H9 (cell line): Measurements from ENCODE around the gene ULK4. TPM values are rescaled to one million over a fixed set of nuclear protein-coding genes. Genes with fewer than 3 reads are reported as not detected.

Experiments
- DNase-seq: peaks from one replicate; pipeline ENCODE4 v3.0.0-alpha.2; 2017
- H2AFZ ChIP-seq: one replicate; pipeline ENCODE4 v1.6.1; 2013; ENCODE audit warnings: mild to moderate bottlenecking, low read length, control low read depth, moderate library complexity
- H2AK5ac ChIP-seq: 2 replicates; pipeline ENCODE4 v1.6.1; 2013; ENCODE audit warnings: low read length, control low read depth, mixed read lengths; ENCODE audit not compliant: insufficient read length
- H2BK120ac ChIP-seq: one replicate; pipeline ENCODE4 v1.6.1; 2013; ENCODE audit warnings: low read depth, mild to moderate bottlenecking, low read length, control low read depth, inconsistent platforms; ENCODE audit not compliant: poor library complexity, severe bottlenecking
- H2BK12ac ChIP-seq: 2 replicates; pipeline ENCODE4 v1.6.1; 2013; ENCODE audit warnings: low read length, control low read depth, mixed read lengths, low read depth; ENCODE audit not compliant: insufficient read length
- H2BK15ac ChIP-seq: 2 replicates; pipeline ENCODE4 v1.6.1; 2013; ENCODE audit warnings: low read depth, low read length, control low read depth
- H2BK20ac ChIP-seq: one replicate; pipeline ENCODE4 v1.6.1; 2013; ENCODE audit warnings: low read depth, mild to moderate bottlenecking, low read length, control low read depth, inconsistent platforms; ENCODE audit not compliant: poor library complexity, severe bottlenecking
- H2BK5ac ChIP-seq: 2 replicates; pipeline ENCODE4 v1.6.1; 2013; ENCODE audit warnings: low read length, control low read depth, mixed read lengths; ENCODE audit not compliant: insufficient read length
- H3K14ac ChIP-seq: 2 replicates; pipeline ENCODE4 v1.6.1; 2013; ENCODE audit warnings: low read length, control low read depth; ENCODE audit not compliant: insufficient read depth
- H3K18ac ChIP-seq: 2 replicates; pipeline ENCODE4 v1.6.1; 2013; ENCODE audit warnings: low read depth, mild to moderate bottlenecking, mixed read lengths, low read length, control low read depth; ENCODE audit not compliant: insufficient read length
- H3K23ac ChIP-seq: 2 replicates; pipeline ENCODE4 v1.6.1; 2013; ENCODE audit warnings: low read length, control low read depth, mixed read lengths, low read depth; ENCODE audit not compliant: insufficient read length
- H3K23me2 ChIP-seq: 2 replicates; pipeline ENCODE4 v1.6.1; 2013; ENCODE audit warnings: low read depth, mild to moderate bottlenecking, mixed read lengths, low read length, control low read depth; ENCODE audit not compliant: insufficient read length, poor library complexity, severe bottlenecking
- H3K27ac ChIP-seq: 2 replicates; pipeline ENCODE4 v1.5.1; 2013; ENCODE audit warnings: low read length, control low read depth, mixed read lengths, low read depth; ENCODE audit not compliant: insufficient read length
- H3K27me3 ChIP-seq: 2 replicates; pipeline ENCODE4 v1.6.1; 2013; ENCODE audit warnings: low read length, control low read depth, inconsistent platforms; ENCODE audit not compliant: insufficient read depth
- H3K4ac ChIP-seq: 2 replicates; pipeline ENCODE4 v1.6.1; 2013; ENCODE audit warnings: low read depth, mild to moderate bottlenecking, control low read depth, inconsistent platforms, low read length, moderate library complexity
- H3K4me1 ChIP-seq: 2 replicates; pipeline ENCODE4 v1.6.1; 2013; ENCODE audit warnings: low read length, control low read depth, inconsistent platforms; ENCODE audit not compliant: insufficient read depth
- H3K4me2 ChIP-seq: 2 replicates; pipeline ENCODE4 v1.6.1; 2013; ENCODE audit warnings: low read length, control low read depth, mixed read lengths; ENCODE audit not compliant: insufficient read length, insufficient read depth
- H3K56ac ChIP-seq: 2 replicates; pipeline ENCODE4 v1.6.1; 2013; ENCODE audit warnings: low read depth, mild to moderate bottlenecking, mixed read lengths, low read length, control low read depth; ENCODE audit not compliant: insufficient read length
- H3K79me1 ChIP-seq: 2 replicates; pipeline ENCODE4 v1.6.1; 2013; ENCODE audit warnings: low read depth, mild to moderate bottlenecking, moderate library complexity, low read length, control low read depth, inconsistent platforms; ENCODE audit not compliant: insufficient read depth, poor library complexity, severe bottlenecking
- H3K79me2 ChIP-seq: 2 replicates; pipeline ENCODE4 v1.6.1; 2013; ENCODE audit warnings: low read length, control low read depth, inconsistent platforms; ENCODE audit not compliant: insufficient read depth
- H3K9ac ChIP-seq: 2 replicates; pipeline ENCODE4 v1.6.1; 2013; ENCODE audit warnings: low read length, control low read depth, mixed read lengths; ENCODE audit not compliant: insufficient read length; ENCODE audit errors: extremely low read depth
- H3K9me3 ChIP-seq: one replicate; pipeline ENCODE4 v1.6.1; 2013; ENCODE audit warnings: low read depth, low read length, inconsistent platforms; ENCODE audit not compliant: control insufficient read depth
- H3T11ph ChIP-seq: one replicate; pipeline ENCODE4 v1.6.1; 2013; ENCODE audit warnings: mild to moderate bottlenecking, low read length, control low read depth, inconsistent platforms
- H4K20me1 ChIP-seq: one replicate; pipeline ENCODE4 v1.6.1; 2013; ENCODE audit not compliant: control insufficient read depth, insufficient read length, insufficient read depth
- H4K5ac ChIP-seq: 2 replicates; pipeline ENCODE4 v1.6.1; 2013; ENCODE audit warnings: low read depth, mild to moderate bottlenecking, mixed read lengths, low read length, control low read depth; ENCODE audit not compliant: insufficient read length
- H4K8ac ChIP-seq: replicated peaks from 2 replicates; pipeline ENCODE4 v1.6.1; 2013; ENCODE audit warnings: low read length, control low read depth, mixed read lengths, low read depth; ENCODE audit not compliant: insufficient read length
- H4K91ac ChIP-seq: 2 replicates; pipeline ENCODE4 v1.6.1; 2013; ENCODE audit warnings: low read depth, mild to moderate bottlenecking, moderate library complexity, mixed read lengths, low read length, control low read depth; ENCODE audit not compliant: insufficient read length
- H3K27ac Mint-ChIP-seq, 3 experiments: 2 replicates in 2 of 3; 3 replicates in 1 of 3; pipeline ENCODE4 v1.8.0; 2020 to 2021; ENCODE audit warnings: mixed read lengths in 3 of 3, mild to moderate bottlenecking in 1 of 3, moderate library complexity in 1 of 3
- H3K27me3 Mint-ChIP-seq: 2 replicates; pipeline ENCODE4 v1.8.0; 2021; ENCODE audit warnings: low read depth, mild to moderate bottlenecking, moderate library complexity, mixed read lengths
- H3K36me3 Mint-ChIP-seq, 3 experiments: 2 replicates in 2 of 3; 3 replicates in 1 of 3; pipeline ENCODE4 v1.8.0; 2020 to 2021; ENCODE audit warnings: low read depth in 3 of 3, mixed read lengths in 3 of 3; ENCODE audit not compliant: insufficient read depth in 1 of 3
- H3K4me1 Mint-ChIP-seq, 2 experiments: 2 replicates each; pipeline ENCODE4 v1.8.0; 2020; ENCODE audit warnings: mixed read lengths in 2 of 2
- H3K4me3 Mint-ChIP-seq, 2 experiments: 2 replicates in 1 of 2; 3 replicates in 1 of 2; pipeline ENCODE4 v1.8.0; 2020 to 2021; ENCODE audit warnings: mild to moderate bottlenecking in 2 of 2, mixed read lengths in 2 of 2, moderate library complexity in 1 of 2
- H3K9me3 Mint-ChIP-seq, 2 experiments: 2 replicates in 1 of 2; 3 replicates in 1 of 2; pipeline ENCODE4 v1.8.0; 2020; ENCODE audit warnings: mild to moderate bottlenecking in 2 of 2, mixed read lengths in 2 of 2, moderate library complexity in 1 of 2
- WGBS: extraction: QIAGEN DNeasy Blood & Tissue Kit; methylation state at CpG from one replicate; pipeline ENCODE4 v1.1.7; 2013; ENCODE audit warnings: missing lambda C conversion rate, low lambda C conversion rate, mixed read lengths; ENCODE audit not compliant: insufficient read length; ENCODE audit errors: extremely low coverage; 5-methylcytosine and 5-hydroxymethylcytosine counted together
- total RNA-seq: library from RNA; stranded (reverse); gene quantifications from 2 replicates; pipeline ENCODE4 v1.2.1, GENCODE V29; 2021
- TF ChIP-seq, protein P1 (sequence below): fragments of 200-600 bp; sonication (generic); conservative IDR thresholded peaks from 3 replicates; pipeline ENCODE4 v1.8.0; 2021; ENCODE audit warnings: antibody characterized with exemption, mild to moderate bottlenecking

The ULK4 gene
- total RNA-seq, 1 experiment from 2014 or later: 12.9 TPM

DNA sequence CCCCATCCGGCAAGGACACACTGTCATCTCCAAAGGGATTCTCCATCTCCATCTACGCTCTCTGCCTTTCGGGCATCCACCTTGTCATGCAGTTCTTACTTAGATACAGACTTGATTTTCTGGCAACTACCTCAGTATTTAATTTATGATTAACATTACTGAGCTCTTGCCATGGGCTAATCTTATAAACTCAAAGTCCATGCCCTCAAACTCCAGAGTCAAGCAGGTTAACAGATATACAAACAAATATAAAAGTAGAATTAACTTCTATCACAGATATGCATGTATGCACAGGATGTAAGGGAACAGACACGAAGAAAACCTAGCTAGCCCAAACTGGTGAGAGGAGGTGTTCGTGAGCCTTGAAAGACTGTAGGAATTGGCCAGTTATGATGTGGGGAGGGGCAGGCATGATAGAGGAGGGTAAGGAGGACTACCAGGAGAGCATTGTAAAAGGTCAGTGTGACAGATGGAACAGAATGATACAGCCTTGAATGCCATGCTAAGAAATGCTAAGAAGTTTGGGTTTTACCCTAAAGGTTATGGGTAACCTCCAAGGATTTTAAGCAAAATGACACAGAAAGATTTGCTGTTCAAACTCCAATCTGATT lies 334.3 kb downstream of the ULK4 start:
- Histone ChIP-seq H2AK5ac (no peak overlapping the region), H3K27ac (no peak overlapping the region), H2BK12ac (no peak overlapping the region), H3K14ac (no peak overlapping the region), H4K8ac (no peak overlapping the region), H3K4me2 (no peak overlapping the region), H3K9me3 (no peaks in the 10 kb centered on the region), H4K20me1 (no peaks in the 10 kb centered on the region), H2BK15ac (no peak overlapping the region), H3K4me1 (peaks cover 5% of the 10 kb centered on the region; the same call in 1 of the 2 replicates), H2BK120ac (no peak overlapping the region), H2AFZ (no peak overlapping the region), H3T11ph (no peak overlapping the region), H3K23ac (no peak overlapping the region), H3K18ac (no peak overlapping the region), H3K27me3 (no peaks in the 10 kb centered on the region), H4K91ac (no peak overlapping the region), H3K79me1 (no peaks in the 10 kb centered on the region), H3K4ac (no peak overlapping the region), H3K9ac (no peak overlapping the region), H3K56ac (no peak overlapping the region), H4K5ac (no peak overlapping the region), H2BK20ac (no peak overlapping the region), H3K79me2 (no peaks in the 10 kb centered on the region), H2BK5ac (no peak overlapping the region), H3K23me2 (no peaks in the 10 kb centered on the region)
- peaks cover 21 to 22% of the 10 kb centered on the region in 2 experiments for H3K4me1 Mint-ChIP-seq
- DNase-seq: no peak
- peak overlapping the region in 1 of 3 experiments; percentile 21; a peak in 1 of 7 replicates for H3K27ac Mint-ChIP-seq
- no peak overlapping the region for H3K4me3 Mint-ChIP-seq
- TF ChIP-seq, protein P1, sequence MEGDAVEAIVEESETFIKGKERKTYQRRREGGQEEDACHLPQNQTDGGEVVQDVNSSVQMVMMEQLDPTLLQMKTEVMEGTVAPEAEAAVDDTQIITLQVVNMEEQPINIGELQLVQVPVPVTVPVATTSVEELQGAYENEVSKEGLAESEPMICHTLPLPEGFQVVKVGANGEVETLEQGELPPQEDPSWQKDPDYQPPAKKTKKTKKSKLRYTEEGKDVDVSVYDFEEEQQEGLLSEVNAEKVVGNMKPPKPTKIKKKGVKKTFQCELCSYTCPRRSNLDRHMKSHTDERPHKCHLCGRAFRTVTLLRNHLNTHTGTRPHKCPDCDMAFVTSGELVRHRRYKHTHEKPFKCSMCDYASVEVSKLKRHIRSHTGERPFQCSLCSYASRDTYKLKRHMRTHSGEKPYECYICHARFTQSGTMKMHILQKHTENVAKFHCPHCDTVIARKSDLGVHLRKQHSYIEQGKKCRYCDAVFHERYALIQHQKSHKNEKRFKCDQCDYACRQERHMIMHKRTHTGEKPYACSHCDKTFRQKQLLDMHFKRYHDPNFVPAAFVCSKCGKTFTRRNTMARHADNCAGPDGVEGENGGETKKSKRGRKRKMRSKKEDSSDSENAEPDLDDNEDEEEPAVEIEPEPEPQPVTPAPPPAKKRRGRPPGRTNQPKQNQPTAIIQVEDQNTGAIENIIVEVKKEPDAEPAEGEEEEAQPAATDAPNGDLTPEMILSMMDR: no peak
- H3K36me3 Mint-ChIP-seq: no peaks in the 10 kb centered on the region; a peak in 1 of 7 replicates
- no CpG with 5 or more reads among the region's 5 CpGs for WGBS
- H3K9me3 Mint-ChIP-seq: no peaks in the 10 kb centered on the region; a peak in 1 of 5 replicates
- H3K27me3 Mint-ChIP-seq: no peaks in the 10 kb centered on the region
